Activated CD4-positive, alpha-beta memory T cell treated with anti-CD3 and anti-CD28 coated beads, Interleukin-2, amount 10 ng/mL, durations not matched to agents 7 days and 5 days (primary cell): ENCODE measurements around the gene ZER1. TPM values are rescaled to one million over a fixed set of nuclear protein-coding genes. Genes with fewer than 3 reads are reported as not detected.

Source experiments
- CTCF ChIA-PET: fragments of 350-600 bp; sonication (Branson Sonifier 250); formaldehyde crosslinking; loops from one replicate; lab custom pipeline; 2021; ENCODE audit warnings: antibody characterized with exemption, inconsistent platforms; lab: Charles Lee
- POLR2A ChIA-PET: fragments of 350-600 bp; sonication (Branson Sonifier 250); formaldehyde crosslinking; loops from one replicate; lab custom pipeline; 2021; ENCODE audit warnings: antibody characterized with exemption; lab: Charles Lee
- DNase-seq: peaks from one replicate; pipeline ENCODE4 v3.0.0-alpha.2; 2020
- H3K27ac Mint-ChIP-seq: one replicate; pipeline ENCODE4 v1.8.0; 2021; ENCODE audit warnings: mild to moderate bottlenecking, mixed read lengths
- H3K27me3 Mint-ChIP-seq: one replicate; pipeline ENCODE4 v1.8.0; 2021; ENCODE audit warnings: mixed read lengths
- H3K36me3 Mint-ChIP-seq: one replicate; pipeline ENCODE4 v1.8.0; 2021; ENCODE audit warnings: low read depth, mixed read lengths
- H3K4me1 Mint-ChIP-seq: one replicate; pipeline ENCODE4 v1.8.0; 2021; ENCODE audit warnings: mixed read lengths
- H3K4me3 Mint-ChIP-seq: one replicate; pipeline ENCODE4 v1.8.0; 2021; ENCODE audit warnings: mild to moderate bottlenecking, mixed read lengths
- H3K9me3 Mint-ChIP-seq: one replicate; pipeline ENCODE4 v1.8.0; 2021; ENCODE audit warnings: mixed read lengths
- total RNA-seq, 2 experiments: library from RNA; stranded (reverse); gene quantifications; one replicate each; pipeline ENCODE4 v1.2.3, GENCODE V29; 2021

The ZER1 gene
- total RNA-seq, result 10 to 100 TPM; 24.1 to 24.4 TPM

GRCh38 chr9:128771745-128772519 lies at the start of gene ZER1:
TSS of gene ZER1 (minus strand) at chr9:128771927. CDS start at chr9:128755565, 16,362 bp downstream.
- ChIA-PET CTCF (interaction anchor here (1.0 to 1.4 kb wide), 4 partner anchors 16 to 48 kb away, joined by 4 to 6 read pairs (median 5); partner anchors contain the start of genes ENDOG and ZDHHC12), POLR2A (interaction anchor here (0.8 to 3.1 kb wide), 13 partner anchors 10 to 409 kb away, joined by 3 to 28 read pairs (median 4); partner anchors contain the start of genes ENDOG, SPOUT1, TBC1D13 and ZDHHC12)
- DNase-seq, result peak; percentile 94
- Mint-ChIP-seq H3K36me3 (peaks cover 3% of the 10 kb centered on the region), H3K9me3 (no peaks in the 10 kb centered on the region), H3K4me3 (peak within 1 kb of the TSS; percentile 98), H3K27ac (peak within 1 kb of the TSS; percentile 94), H3K4me1 (peaks cover 21% of the 10 kb centered on the region), H3K27me3 (no peaks in the 10 kb centered on the region)

GRCh38 chr9:128820665-128821583 lies 49.2 kb upstream of the ZER1 start:
- DNase-seq, result no peak
- no peak overlapping the region for H3K27ac Mint-ChIP-seq
- POLR2A ChIA-PET, result interaction anchor here (0.8 to 4.9 kb wide), 2 partner anchors 9 to 97 kb away, joined by 3 to 37 read pairs; partner anchors contain the start of genes SPOUT1 and ZDHHC12
- H3K4me3 Mint-ChIP-seq, result peak overlapping the region; percentile 24
- no peaks in the 10 kb centered on the region for H3K9me3 Mint-ChIP-seq
- peaks cover 16% of the 10 kb centered on the region for H3K4me1 Mint-ChIP-seq
- peaks cover 25% of the 10 kb centered on the region for H3K36me3 Mint-ChIP-seq
- CTCF ChIA-PET, result interaction anchor here (3.9 kb wide), 1 partner anchor 9 kb away, joined by 59 read pairs; the partner anchor contains the start of gene SPOUT1
- H3K27me3 Mint-ChIP-seq, result no peaks in the 10 kb centered on the region

GRCh38 chr9:128819716-128820664 lies 48.3 kb upstream of the ZER1 start:
- ChIA-PET POLR2A (interaction anchor here (0.8 to 4.9 kb wide), 6 partner anchors 10 to 171 kb away, joined by 3 to 37 read pairs (median 5); partner anchors contain the start of genes SPOUT1 and ZDHHC12), CTCF (interaction anchor here (0.6 to 3.9 kb wide), 4 partner anchors 10 to 261 kb away, joined by 3 to 59 read pairs (median 6); partner anchors contain the start of genes DOLPP1 and SPOUT1)
- no peak overlapping the region for H3K27ac Mint-ChIP-seq
- no peaks in the 10 kb centered on the region for H3K9me3 Mint-ChIP-seq
- no peaks in the 10 kb centered on the region for H3K27me3 Mint-ChIP-seq
- H3K36me3 Mint-ChIP-seq, result peaks cover 19% of the 10 kb centered on the region
- peak overlapping the region; percentile 76 for H3K4me3 Mint-ChIP-seq
- H3K4me1 Mint-ChIP-seq, result peaks cover 16% of the 10 kb centered on the region
- no peak for DNase-seq

GRCh38 chr9:128818839-128819715 lies 47.4 kb upstream of the ZER1 start:
- H3K9me3 Mint-ChIP-seq, result no peaks in the 10 kb centered on the region
- peak overlapping the region; percentile 73 for H3K27ac Mint-ChIP-seq
- peaks cover 16% of the 10 kb centered on the region for H3K4me1 Mint-ChIP-seq
- peak; percentile 45 for DNase-seq
- ChIA-PET POLR2A (interaction anchor here (0.6 to 4.9 kb wide), 17 partner anchors 8 to 266 kb away, joined by 3 to 37 read pairs (median 5); partner anchors contain the start of genes DOLPP1, SET, SPOUT1 and ZDHHC12), CTCF (interaction anchor here (0.6 to 3.9 kb wide), 48 partner anchors 8 to 807 kb away, joined by 3 to 59 read pairs (median 4); partner anchors contain the start of genes DOLK, DOLPP1, DYNC2I2 and KYAT1)
- H3K27me3 Mint-ChIP-seq, result no peaks in the 10 kb centered on the region
- peak overlapping the region; percentile 76 for H3K4me3 Mint-ChIP-seq
- H3K36me3 Mint-ChIP-seq, result peaks cover 18% of the 10 kb centered on the region

GRCh38 chr9:128818099-128818838 lies 46.5 kb upstream of the ZER1 start, which contains the start of gene ENDOG:
TSS of gene ENDOG (plus strand) at chr9:128818500. CDS start at chr9:128818685, 185 bp downstream.
- peaks cover 16% of the 10 kb centered on the region for H3K4me1 Mint-ChIP-seq
- peak within 1 kb of the TSS; percentile 85 for H3K27ac Mint-ChIP-seq
- H3K27me3 Mint-ChIP-seq, result no peaks in the 10 kb centered on the region
- no peaks in the 10 kb centered on the region for H3K9me3 Mint-ChIP-seq
- H3K36me3 Mint-ChIP-seq, result peaks cover 18% of the 10 kb centered on the region
- H3K4me3 Mint-ChIP-seq, result peak within 1 kb of the TSS; percentile 81
- ChIA-PET CTCF (interaction anchor here (0.5 to 3.9 kb wide), 75 partner anchors 8 to 808 kb away, joined by 3 to 59 read pairs (median 4); partner anchors contain the start of genes CIZ1, DOLK, DOLPP1 and DYNC2I2), POLR2A (interaction anchor here (0.6 to 4.9 kb wide), 19 partner anchors 8 to 268 kb away, joined by 3 to 37 read pairs (median 5); partner anchors contain the start of genes DOLPP1, KYAT1, LRRC8A and SET)
- peak; percentile 98 for DNase-seq

- no peak for DNase-seq
- no peaks in the 10 kb centered on the region for H3K27me3 Mint-ChIP-seq
- H3K9me3 Mint-ChIP-seq, result no peaks in the 10 kb centered on the region
- CTCF ChIA-PET, result interaction anchor here (0.9 to 1.2 kb wide), 3 partner anchors 8 to 117 kb away, joined by 3 to 5 read pairs (median 3); partner anchors contain the start of gene ENDOG
- no peak overlapping the region for H3K4me3 Mint-ChIP-seq
- no peaks in the 10 kb centered on the region for H3K4me1 Mint-ChIP-seq
- no peak overlapping the region for H3K27ac Mint-ChIP-seq
- peaks cover 9% of the 10 kb centered on the region for H3K36me3 Mint-ChIP-seq
- POLR2A ChIA-PET, result interaction anchor here (1.3 to 2.6 kb wide), 2 partner anchors 7 to 19 kb away, joined by 3 to 10 read pairs; partner anchors contain the start of genes ENDOG and SPOUT1
Observed at GRCh38 chr9:128810873-128811272, 39.1 kb upstream of the ZER1 start.

- Mint-ChIP-seq H3K4me1 (no peaks in the 10 kb centered on the region), H3K36me3 (peaks cover 9% of the 10 kb centered on the region), H3K27me3 (no peaks in the 10 kb centered on the region), H3K27ac (peak overlapping the region; percentile 5), H3K4me3 (no peak overlapping the region), H3K9me3 (no peaks in the 10 kb centered on the region)
- CTCF ChIA-PET, result interaction anchor here (1.2 kb wide), 1 partner anchor 9 kb away, joined by 5 read pairs; the partner anchor contains the start of gene ENDOG
- no peak for DNase-seq
- POLR2A ChIA-PET, result interaction anchor here (1.3 to 2.6 kb wide), 2 partner anchors 8 to 20 kb away, joined by 3 to 10 read pairs; partner anchors contain the start of genes ENDOG and SPOUT1
Observed at GRCh38 chr9:128809831-128810230, 38.1 kb upstream of the ZER1 start.

- DNase-seq, result no peak
- no peaks in the 10 kb centered on the region for H3K9me3 Mint-ChIP-seq
- ChIA-PET POLR2A (interaction anchor here (0.6 to 2.6 kb wide), 2 partner anchors 9 to 380 kb away, joined by 4 to 10 read pairs; partner anchors contain the start of gene ENDOG), CTCF (interaction anchor here (1.1 kb wide), 1 partner anchor 9 kb away, joined by 5 read pairs; the partner anchor contains the start of gene ENDOG)
- H3K27ac Mint-ChIP-seq, result no peak overlapping the region
- no peaks in the 10 kb centered on the region for H3K4me1 Mint-ChIP-seq
- no peak overlapping the region for H3K4me3 Mint-ChIP-seq
- H3K27me3 Mint-ChIP-seq, result no peaks in the 10 kb centered on the region
- H3K36me3 Mint-ChIP-seq, result peaks cover 9% of the 10 kb centered on the region
Observed at GRCh38 chr9:128809036-128809599, 37.4 kb upstream of the ZER1 start.

GRCh38 chr9:128808543-128808942 lies 36.8 kb upstream of the ZER1 start:
- H3K27ac Mint-ChIP-seq, result no peak overlapping the region
- H3K36me3 Mint-ChIP-seq, result peaks cover 12% of the 10 kb centered on the region
- H3K9me3 Mint-ChIP-seq, result no peaks in the 10 kb centered on the region
- H3K4me1 Mint-ChIP-seq, result no peaks in the 10 kb centered on the region
- DNase-seq, result no peak
- ChIA-PET POLR2A (interaction anchor here (0.6 to 2.6 kb wide), 2 partner anchors 10 to 379 kb away, joined by 4 to 10 read pairs; partner anchors contain the start of gene ENDOG), CTCF (interaction anchor here (1.1 kb wide), 1 partner anchor 10 kb away, joined by 5 read pairs; the partner anchor contains the start of gene ENDOG)
- no peaks in the 10 kb centered on the region for H3K27me3 Mint-ChIP-seq
- no peak overlapping the region for H3K4me3 Mint-ChIP-seq
